GM19193 (cell line): ENCODE data around the gene SEL1L3.

Experiments
- POLR2A ChIP-seq: IDR thresholded peaks from 4 replicates; pipeline ENCODE4 v1.6.1; 2011; ENCODE audit not compliant: insufficient read depth, insufficient read length; ENCODE audit errors: extremely low read depth

The SEL1L3 gene

DNA sequence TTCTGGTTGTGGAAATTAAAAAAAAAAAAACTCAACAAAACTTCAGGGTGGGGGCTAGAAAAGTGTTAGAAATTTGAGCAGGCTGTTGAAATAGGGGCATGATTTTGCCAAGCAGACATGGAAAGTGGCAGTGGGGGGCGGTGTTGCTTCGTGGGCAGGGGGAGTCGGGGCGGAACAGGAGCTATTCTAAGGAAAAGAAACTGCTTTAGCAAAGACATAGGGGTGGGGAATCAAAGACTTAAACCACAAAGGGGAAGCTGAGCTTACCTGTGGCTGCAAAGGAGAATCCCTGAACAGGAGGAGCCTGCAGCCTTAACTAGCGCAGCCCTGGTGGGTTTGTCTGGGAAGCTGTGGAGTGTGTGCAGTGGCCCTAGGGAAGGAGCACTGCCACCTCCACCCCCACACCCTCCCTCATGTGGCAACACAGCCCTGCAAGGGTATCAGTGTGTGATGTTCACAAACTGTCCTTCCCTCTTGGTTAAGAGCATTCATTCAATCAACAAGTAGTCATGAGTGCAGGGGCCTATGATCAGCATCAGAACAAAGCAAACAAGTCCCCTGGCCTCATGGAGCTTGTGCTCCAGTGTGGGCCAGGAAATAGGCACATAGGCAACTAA, 20.5 kb downstream of the SEL1L3 start:
- TF ChIP-seq POLR2A: no peak

DNA sequence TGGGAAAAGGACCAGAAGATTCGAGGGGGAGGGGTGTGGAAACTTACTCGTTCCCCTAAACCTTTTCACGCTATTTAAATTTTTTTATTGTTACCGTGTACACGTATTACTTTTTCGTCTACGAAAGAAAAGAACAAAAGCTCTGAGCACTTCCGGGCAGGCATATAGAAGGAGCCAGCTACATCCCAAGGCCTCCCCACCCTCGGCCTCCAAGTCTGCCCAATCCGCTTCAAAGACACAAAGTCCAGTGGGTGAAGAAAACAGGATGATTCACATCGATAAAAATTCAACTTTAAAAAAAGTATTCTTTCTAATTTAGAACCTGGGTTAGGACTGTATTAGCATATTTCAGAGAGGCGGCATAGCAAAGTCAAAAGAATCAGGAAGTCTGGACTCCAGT, 23.1 kb downstream of the SEL1L3 start:
- TF ChIP-seq POLR2A: no peak

DNA sequence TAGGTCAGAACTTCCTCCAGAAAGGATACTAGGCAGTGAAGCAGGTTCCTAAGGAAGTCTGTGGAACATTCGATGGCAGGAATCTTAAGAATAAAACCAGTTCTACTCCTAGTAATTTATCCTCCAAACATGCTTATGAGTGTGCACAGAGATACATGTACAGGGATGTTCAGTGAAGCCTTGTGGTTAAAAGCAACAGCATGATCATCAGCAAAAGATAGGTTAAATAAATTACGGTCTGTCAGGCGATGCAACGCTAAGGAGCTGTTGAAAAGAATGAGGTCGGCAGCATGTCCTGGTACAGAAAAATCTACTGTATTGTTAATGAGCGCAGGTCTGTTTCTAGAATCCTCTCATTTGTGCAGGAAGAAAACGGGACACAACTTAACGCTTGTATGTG, 23.6 kb downstream of the SEL1L3 start:
- no peak for TF ChIP-seq POLR2A

DNA sequence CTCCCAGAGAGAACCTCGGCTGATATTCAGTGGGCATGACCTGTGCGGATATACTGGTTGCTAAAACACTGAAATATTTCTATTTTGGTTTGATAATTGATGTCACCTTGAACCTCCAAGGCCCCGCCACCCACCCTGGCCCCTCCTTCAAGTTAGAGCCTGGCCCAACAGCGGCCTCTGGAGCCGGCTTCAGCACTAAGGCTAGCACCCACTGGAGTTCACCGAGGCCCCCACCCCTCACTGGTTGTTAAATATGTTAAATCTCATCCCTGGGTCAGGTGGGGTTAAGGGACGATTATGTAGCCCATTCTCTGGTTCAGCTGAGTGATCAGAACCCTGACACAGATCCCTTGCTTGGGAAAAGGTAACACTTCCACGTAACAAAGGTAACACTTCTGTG, 24.3 kb downstream of the SEL1L3 start:
- no peak for TF ChIP-seq POLR2A

DNA sequence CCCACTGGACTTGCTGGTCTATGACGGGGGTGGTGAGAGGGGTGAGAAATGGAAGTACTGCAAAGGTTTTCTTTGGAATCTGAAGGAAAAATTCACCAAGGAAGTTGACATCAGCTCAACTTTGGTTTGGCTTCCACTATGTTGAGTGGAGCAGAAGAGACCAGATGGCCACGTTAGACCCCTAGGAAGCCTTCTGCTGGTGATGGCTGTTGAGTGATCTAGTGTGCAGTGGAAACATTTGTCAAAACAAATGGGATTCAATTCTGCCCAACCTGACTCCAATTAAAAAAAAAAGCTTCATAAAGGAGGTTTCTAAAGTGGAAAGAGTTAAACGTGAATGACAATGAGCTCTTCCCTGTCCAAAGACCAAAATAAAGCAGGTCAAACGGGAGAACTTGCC, 25.7 kb downstream of the SEL1L3 start:
- TF ChIP-seq POLR2A: no peak

DNA sequence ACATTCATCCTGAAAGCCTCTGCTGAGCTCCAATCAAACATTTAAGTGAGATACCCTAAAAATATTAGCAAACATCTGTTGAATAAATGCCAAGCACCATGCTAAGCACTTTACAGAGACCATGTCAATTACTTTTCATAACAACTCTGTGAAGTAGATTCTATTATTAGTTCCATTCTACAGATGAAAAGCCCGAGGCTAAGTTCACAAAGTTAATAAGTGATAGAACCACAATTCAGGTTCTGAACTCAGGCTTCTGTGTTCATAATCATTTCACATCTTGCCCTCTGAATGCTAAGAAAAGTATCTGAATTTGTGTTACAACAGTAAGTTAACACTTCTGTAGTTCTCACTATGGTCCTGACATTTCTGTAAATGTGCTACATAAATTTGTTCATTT, 27.4 kb downstream of the SEL1L3 start:
- no peak for TF ChIP-seq POLR2A

DNA sequence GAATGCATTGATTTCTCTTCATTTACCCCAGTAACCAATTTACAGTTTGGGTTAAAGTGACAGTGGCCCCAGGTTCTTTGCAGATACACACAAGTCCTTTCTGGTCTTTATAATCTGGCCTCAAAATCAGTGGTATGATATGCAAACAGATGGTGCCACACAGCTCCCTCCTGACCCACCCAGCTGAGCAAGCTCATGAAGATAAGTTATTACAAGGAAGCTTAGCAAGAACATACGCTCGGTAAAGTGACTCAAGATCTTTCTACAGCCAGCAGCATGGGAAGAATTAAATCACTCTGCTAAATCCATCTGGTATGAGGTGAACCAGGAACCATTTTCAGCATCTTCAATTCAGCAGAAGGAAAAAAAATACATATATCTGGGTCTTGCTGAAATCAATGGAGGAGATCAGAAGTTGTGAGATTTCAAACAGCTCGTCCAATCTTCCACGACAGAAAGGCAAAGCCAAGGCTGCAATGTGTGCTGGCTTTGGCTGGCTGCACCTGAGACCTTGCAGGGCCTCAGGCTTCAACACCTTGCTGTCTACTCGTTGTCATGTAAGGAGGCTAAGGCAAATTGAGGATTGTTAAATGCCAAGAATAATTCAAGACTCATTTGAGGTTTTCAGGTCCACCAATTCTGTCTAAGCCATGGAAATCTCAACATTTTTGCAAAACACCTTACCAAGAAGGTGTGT, 28.2 kb downstream of the SEL1L3 start:
- no peak for TF ChIP-seq POLR2A

DNA sequence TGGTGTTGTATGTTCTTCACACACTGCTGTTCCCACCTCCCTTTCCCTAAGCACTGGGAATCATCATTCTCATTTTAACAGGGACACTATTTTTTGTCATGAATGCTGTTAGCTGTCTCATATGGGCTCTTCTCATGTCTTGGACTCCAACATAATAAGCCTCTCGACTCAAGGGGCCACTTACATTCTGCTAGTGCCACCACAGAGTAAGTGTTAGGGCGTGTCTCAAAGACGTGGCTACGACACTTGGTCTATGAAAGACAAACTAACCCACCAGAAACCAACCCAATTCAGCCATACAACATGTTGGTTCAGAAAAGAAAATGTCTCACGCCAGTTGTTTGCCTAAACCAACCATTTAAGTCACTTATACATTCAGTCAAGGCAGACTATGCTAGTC, 32.2 kb downstream of the SEL1L3 start:
- no peak for TF ChIP-seq POLR2A

DNA sequence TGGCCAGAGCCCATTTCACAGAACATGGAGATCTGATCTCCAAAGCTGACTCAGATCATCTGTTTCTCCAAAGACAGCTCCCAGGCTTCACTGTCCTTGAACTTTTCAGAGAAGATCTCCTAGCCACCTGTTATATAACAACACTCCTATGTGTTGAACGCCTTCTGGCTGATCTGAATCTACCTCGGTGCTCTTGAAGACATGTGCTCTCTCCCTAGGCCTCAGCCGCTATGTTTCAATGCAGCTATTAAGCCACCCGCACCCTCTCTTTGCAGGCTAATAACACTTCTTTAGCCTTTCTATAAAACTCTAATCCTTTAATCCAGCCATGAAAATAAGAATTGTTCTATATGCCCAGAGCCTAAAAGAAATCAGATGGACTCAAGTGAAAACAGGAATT, 34.9 kb downstream of the SEL1L3 start:
- TF ChIP-seq POLR2A: no peak

DNA sequence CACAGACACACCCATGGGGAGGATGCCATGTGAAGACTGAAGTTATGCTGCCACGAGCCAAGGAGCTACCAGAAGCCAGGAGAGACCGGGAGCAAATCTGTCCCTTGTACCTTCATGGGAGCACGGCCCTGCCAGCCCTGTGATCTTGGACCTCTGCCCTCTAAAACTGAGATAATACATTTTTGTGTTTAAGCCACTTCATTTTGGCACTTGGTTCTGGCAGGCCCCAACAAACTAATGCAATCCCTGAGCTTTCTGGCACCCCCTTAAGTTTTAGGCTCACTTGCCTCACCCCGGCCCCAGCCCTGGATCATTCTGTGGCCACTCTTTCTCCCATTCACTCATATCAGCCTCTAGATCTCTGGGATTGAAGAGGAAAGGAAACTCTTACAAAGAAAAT, 35.4 kb downstream of the SEL1L3 start:
- no peak for TF ChIP-seq POLR2A

DNA sequence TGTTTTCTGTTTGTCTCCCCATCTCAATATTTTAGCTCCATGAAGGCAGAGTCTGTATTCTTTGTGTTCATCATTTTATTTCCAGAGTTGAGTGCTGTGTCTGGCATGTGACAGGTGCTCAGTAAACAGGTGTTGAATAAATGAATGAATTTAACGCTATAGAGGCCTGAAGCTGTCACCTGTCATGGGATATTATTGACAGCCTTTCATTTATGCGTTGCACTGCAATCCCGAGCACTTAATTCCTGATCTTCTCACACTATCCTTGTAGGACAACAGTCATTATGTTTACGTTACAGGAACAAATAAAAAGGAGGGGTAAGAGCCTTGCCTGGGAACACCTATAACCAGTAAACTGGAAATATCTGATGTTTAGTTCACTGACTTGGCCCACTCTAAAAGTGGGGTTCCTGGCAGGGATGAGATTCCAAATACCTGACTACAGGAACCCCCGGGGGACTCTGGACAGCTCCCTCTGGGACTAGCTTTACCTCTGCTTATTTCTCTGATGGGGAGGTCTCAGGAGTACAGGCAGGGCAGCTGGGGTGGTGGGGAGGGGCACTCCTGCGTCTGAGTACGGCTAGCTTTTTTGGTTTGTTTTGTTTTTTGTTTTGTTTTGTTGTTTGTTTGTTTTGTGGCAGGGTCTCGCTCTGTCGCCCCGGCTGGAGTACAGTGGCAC, 36.6 kb downstream of the SEL1L3 start:
- TF ChIP-seq POLR2A: no peak

DNA sequence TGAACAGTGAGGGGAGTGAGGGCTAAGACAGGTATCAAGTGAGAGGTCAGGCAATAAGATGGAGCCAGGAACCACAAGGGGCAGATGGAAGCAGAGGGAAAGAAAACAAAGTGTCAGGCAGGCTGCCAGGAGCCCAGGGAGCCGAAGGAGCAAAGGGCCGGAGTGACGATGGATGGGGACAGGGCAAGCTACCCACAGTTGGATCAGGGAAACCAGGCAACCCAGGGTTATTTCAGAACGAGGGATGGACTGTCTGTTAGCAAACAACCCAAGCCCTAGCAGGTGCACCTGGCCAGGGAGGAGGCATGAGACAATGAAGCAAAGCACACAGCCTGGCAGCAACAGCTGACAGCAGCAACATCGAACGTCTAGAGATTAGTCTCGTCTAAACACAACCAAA, 39.2 kb downstream of the SEL1L3 start:
- no peak for TF ChIP-seq POLR2A

DNA sequence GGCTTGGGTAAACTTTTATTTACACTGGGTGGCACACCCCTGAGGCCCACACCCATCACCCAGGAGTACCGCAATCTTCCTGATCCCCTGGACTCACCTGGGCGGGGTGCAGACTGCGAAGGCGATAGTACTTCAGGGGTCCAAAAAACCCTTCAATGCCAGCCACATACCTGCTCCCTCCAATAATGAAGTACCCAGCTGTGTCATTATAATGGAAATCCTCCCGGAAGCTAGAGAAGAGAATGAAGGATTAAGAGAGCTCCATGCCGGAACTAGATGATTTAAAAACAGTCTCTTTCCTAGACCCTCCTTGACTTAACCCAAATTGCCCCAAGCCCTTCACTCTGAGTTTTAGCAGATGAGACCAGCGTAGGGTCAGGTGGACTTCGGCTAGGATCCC, 40.9 kb downstream of the SEL1L3 start:
- TF ChIP-seq POLR2A: no peak

DNA sequence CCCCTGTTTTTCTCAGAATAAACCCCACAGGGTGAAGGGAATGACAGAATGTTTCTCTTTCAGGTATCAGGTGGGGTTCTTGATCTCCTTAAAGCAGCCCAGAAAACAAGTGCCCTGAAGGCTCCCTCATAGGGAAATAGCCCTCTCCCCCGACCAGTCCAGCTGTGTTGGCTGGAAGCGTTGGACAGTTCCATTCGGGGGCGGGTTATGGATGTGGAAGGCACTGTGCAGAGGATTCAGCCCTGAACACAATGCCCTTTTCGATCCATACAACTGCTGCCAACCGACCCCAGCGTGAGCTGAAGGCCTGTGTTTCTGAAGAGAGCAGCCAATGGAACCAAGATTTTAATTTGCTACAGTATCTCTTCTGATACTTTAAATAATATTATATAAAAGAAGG, 41.5 kb downstream of the SEL1L3 start:
- no peak for TF ChIP-seq POLR2A

DNA sequence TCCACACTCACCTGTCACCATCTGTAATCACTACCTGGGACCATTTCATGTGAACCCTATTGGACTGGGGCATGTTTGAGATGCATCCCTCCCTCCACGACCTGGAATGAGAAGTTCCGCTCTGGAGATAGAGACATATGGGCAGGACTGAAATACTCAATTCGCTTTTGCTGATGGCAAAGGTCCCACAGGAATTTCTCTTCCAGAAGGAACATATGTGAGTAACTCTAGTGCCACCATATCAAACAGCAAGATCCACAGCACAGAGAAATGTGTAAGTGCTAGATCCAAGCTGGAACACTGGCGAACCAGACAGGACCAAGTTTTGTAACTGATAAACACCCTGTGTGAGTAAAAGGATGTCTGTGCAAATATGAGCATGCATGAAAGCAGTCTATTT, 43.9 kb downstream of the SEL1L3 start:
- TF ChIP-seq POLR2A: no peak

DNA sequence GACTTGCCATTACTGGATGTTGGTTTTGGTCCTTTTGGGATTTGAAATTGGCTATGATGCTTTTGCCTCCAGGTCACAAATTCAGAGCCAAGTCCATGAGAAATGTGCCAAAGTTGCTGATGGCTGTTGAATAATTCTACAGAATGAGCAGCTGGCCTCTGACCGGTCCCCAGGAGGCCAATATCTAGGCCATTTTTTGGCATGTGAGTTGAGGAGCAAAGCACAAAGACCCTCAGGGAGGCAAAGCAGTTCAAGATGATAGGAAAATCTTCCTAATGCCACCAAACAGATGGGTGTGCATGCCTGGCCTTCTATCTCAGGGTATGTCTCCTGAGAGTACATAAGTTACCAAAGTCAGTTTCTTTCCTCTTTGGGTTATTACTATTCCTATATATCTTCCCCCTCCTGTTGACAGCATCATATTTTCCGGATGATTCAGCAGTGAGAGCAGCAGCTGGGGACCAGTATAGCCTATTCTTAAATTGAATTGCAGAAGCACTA, 44.4 kb downstream of the SEL1L3 start:
- no peak for TF ChIP-seq POLR2A

DNA sequence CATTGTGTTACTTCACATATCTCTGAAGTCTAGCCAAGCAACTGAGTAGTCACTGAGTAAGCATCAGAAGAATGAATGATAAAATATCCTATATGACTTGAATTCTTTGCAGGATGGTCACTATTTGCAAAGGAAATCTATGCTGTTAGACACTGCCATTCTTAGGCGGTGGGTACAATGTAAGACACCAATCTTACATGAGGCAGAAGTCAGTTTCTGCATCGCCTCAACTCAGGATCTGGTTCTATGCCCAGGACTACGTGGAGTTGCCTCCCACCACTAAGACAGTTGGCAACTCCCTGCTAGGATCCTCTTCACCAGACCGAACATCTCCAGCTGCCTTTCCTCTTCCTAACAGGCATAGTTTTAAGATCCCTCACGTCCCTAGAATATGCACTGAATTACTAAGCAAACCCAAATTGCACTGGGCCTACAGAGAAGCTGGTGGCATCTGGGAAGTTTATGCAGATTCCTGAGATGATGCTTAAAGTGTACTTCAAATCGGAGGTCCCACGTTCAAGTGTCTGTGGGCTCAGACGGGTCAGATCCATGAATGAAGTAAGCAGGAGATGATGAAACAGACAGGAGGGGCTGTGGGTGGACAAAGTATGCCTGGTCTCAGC, 45.6 kb downstream of the SEL1L3 start:
- TF ChIP-seq POLR2A: no peak

DNA sequence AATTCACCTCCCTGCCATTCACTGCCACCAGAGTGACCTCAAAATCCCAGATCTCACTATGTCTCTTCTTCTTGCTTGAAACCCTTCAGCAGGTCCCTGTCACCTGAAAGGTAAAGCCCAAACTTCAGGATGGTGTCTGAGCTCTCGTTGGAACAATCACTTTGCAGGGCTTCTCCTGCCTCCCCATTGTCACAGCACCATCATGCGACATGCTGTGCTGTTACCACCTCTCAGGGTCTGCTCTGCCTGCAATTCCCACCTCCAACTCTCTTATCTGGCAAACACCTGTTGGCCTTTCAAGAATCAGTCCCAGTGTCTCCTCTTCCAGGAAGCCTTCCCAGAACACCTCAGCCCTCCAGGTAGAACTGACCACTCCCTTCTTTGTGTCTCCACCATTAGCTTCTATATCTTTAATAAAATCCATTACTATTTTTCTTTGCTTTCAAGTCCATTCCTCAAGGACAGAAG, 46.2 kb downstream of the SEL1L3 start:
- no peak for TF ChIP-seq POLR2A
